22Rv1 (cell line): Measurements from ENCODE around the gene WDR77.

Source experiments
- H3K27ac ChIP-seq: fragments of 450-650 bp; 2 replicates; pipeline ENCODE4 v1.5.1; 2017
- CTCF ChIP-seq: fragments of 450-650 bp; IDR thresholded peaks from 2 replicates; pipeline ENCODE4 v1.5.1; 2017; ENCODE audit warnings: mild to moderate bottlenecking
- ZFX ChIP-seq: fragments of 450-650 bp; IDR thresholded peaks from 2 replicates; pipeline ENCODE4 v1.6.1; 2017; ENCODE audit warnings: antibody characterized with exemption, borderline replicate concordance

WDR77 gene

GRCh38 chr1:111476761-111477309 is 27.8 kb upstream of the WDR77 start:
- no peak for TF ChIP-seq ZFX
- no peak for TF ChIP-seq CTCF
- H3K27ac ChIP-seq: no peak overlapping the region

- H3K27ac ChIP-seq: no peak overlapping the region
- no peak for TF ChIP-seq CTCF
- no peak for TF ChIP-seq ZFX
Measured at GRCh38 chr1:111476214-111476613, 27.2 kb upstream of the WDR77 start.

GRCh38 chr1:111475701-111476100 is 26.6 kb upstream of the WDR77 start:
- TF ChIP-seq ZFX (no peak), CTCF (no peak)
- no peak overlapping the region for H3K27ac ChIP-seq

GRCh38 chr1:111474521-111474920 is 25.5 kb upstream of the WDR77 start:
- no peak overlapping the region for H3K27ac ChIP-seq
- no peak for TF ChIP-seq CTCF
- TF ChIP-seq ZFX: no peak

- TF ChIP-seq ZFX (no peak), CTCF (no peak)
Measured at GRCh38 chr1:111474106-111474505, 25.1 kb upstream of the WDR77 start.

GRCh38 chr1:111471538-111471937 is 22.5 kb upstream of the WDR77 start:
- no peak overlapping the region for H3K27ac ChIP-seq
- no peak for TF ChIP-seq ZFX
- no peak for TF ChIP-seq CTCF

More at GRCh38 chr1:111474106-111474505, 25.1 kb upstream of the WDR77 start:
- no peak overlapping the region for H3K27ac ChIP-seq

- H3K27ac ChIP-seq: no peak overlapping the region
- TF ChIP-seq CTCF (no peak), ZFX (no peak)
Measured at GRCh38 chr1:111471012-111471411, 22.0 kb upstream of the WDR77 start.
